Neural cell (in vitro differentiated cells): ENCODE measurements around the gene AFDN. TPM values are rescaled to one million over a fixed set of nuclear protein-coding genes. Genes with fewer than 3 reads are reported as not detected.
"Not testable (repeated sequence)": the region's sequence is repeated elsewhere in the genome, so short reads cannot be mapped to it uniquely, and the experiment has no call there.

Experiments
- H2AFZ ChIP-seq: fragments of 200-600, 300-800 bp; sonication (generic), shearing (Covaris generic); 2 replicates; pipeline ENCODE4 v1.6.0; 2014; ENCODE audit warnings: low read depth, mild to moderate bottlenecking, antibody characterized with exemption, low read length, moderate library complexity
- H3F3A ChIP-seq: fragments of 200-600 bp; shearing (Covaris generic); 2 replicates; pipeline ENCODE4 v1.6.1; 2016; ENCODE audit warnings: mild to moderate bottlenecking, moderate library complexity, mixed read lengths, antibody characterized with exemption, low read length; ENCODE audit not compliant: insufficient read depth, poor library complexity, severe bottlenecking
- H3K27ac ChIP-seq: fragments of 200-600, 300-800 bp; sonication (generic), shearing (Covaris generic); 2 replicates; pipeline ENCODE4 v1.5.1; 2014; ENCODE audit warnings: mild to moderate bottlenecking, low read length, moderate library complexity
- H3K27me3 ChIP-seq: fragments of 300-800, 200-600 bp; sonication (generic), shearing (Covaris generic); 2 replicates; pipeline ENCODE4 v1.6.0; 2014; ENCODE audit warnings: mild to moderate bottlenecking, low read depth, low read length, moderate library complexity; ENCODE audit not compliant: insufficient read depth
- H3K36me3 ChIP-seq: fragments of 300-800, 200-600 bp; sonication (generic), shearing (Covaris generic); 2 replicates; pipeline ENCODE4 v1.5.1; 2014; ENCODE audit warnings: mild to moderate bottlenecking, antibody characterized with exemption, low read length, moderate library complexity; ENCODE audit not compliant: insufficient read depth
- H3K4me2 ChIP-seq: fragments of 300-800, 200-600 bp; sonication (generic), shearing (Covaris generic); 2 replicates; pipeline ENCODE4 v1.6.0; 2014; ENCODE audit warnings: mild to moderate bottlenecking, low read length
- H3K4me3 ChIP-seq: fragments of 300-800, 200-600 bp; sonication (generic), shearing (Covaris generic); 2 replicates; pipeline ENCODE4 v1.5.1; 2014; ENCODE audit warnings: mild to moderate bottlenecking, low read length, moderate library complexity
- H3K79me2 ChIP-seq: fragments of 200-600 bp; shearing (Covaris generic); replicated peaks from 2 replicates; pipeline ENCODE4 v1.6.0; 2014; ENCODE audit warnings: mild to moderate bottlenecking, low read length, moderate library complexity; ENCODE audit not compliant: insufficient read depth
- H3K9ac ChIP-seq: fragments of 300-800, 200-600 bp; sonication (generic), shearing (Covaris generic); 2 replicates; pipeline ENCODE4 v1.6.1; 2016; ENCODE audit warnings: mild to moderate bottlenecking, low read length, mixed read lengths
- H3K9me2 ChIP-seq: fragments of 200-600 bp; shearing (Covaris generic); 2 replicates; pipeline ENCODE4 v1.6.1; 2016; ENCODE audit warnings: mild to moderate bottlenecking, low read length, mixed read lengths; ENCODE audit not compliant: insufficient read depth
- H3K9me3 ChIP-seq: fragments of 200-600, 300-800 bp; sonication (generic), shearing (Covaris generic); 2 replicates; pipeline ENCODE4 v1.6.1; 2016; ENCODE audit warnings: mild to moderate bottlenecking, mixed run types, low read length, moderate library complexity, mixed read lengths
- H4K20me1 ChIP-seq: fragments of 200-600 bp; shearing (Covaris generic); 2 replicates; pipeline ENCODE4 v1.6.1; 2016; ENCODE audit warnings: mild to moderate bottlenecking, mixed run types; ENCODE audit not compliant: insufficient read depth
- CTCF ChIP-seq: fragments of 450-650 bp; IDR thresholded peaks from 2 replicates; pipeline ENCODE4 v1.5.1; 2014; ENCODE audit warnings: antibody characterized with exemption, mild to moderate bottlenecking, moderate library complexity; ENCODE audit not compliant: poor library complexity, severe bottlenecking
- EP300 ChIP-seq: fragments of 450-650 bp; conservative IDR thresholded peaks from 2 replicates; pipeline ENCODE4 v1.6.1; 2014; ENCODE audit warnings: antibody characterized with exemption, mild to moderate bottlenecking, moderate library complexity; ENCODE audit not compliant: poor library complexity, severe bottlenecking
- EZH2 ChIP-seq: fragments of 200-600, 300-800 bp; shearing (Covaris generic), sonication (generic); IDR thresholded peaks from 2 replicates; pipeline ENCODE4 v1.6.1; 2014; ENCODE audit warnings: antibody characterized with exemption, low read length, borderline replicate concordance, mild to moderate bottlenecking; ENCODE audit not compliant: insufficient read depth, poor library complexity, severe bottlenecking
- MXI1 ChIP-seq: fragments of 450-650 bp; conservative IDR thresholded peaks from 2 replicates; pipeline ENCODE4 v1.6.1; 2014; ENCODE audit warnings: antibody characterized with exemption, mild to moderate bottlenecking; ENCODE audit not compliant: poor library complexity, severe bottlenecking
- SMC3 ChIP-seq: fragments of 450-650 bp; conservative IDR thresholded peaks from 2 replicates; pipeline ENCODE4 v1.6.1; 2014; ENCODE audit warnings: antibody characterized with exemption, mild to moderate bottlenecking, moderate library complexity; ENCODE audit not compliant: poor library complexity
- TAF1 ChIP-seq: IDR thresholded peaks from 2 replicates; pipeline ENCODE4 v1.6.1; 2012; ENCODE audit warnings: low read depth
- polyA plus RNA-seq: library from polyadenylated mRNA; depleted of rRNA; stranded (reverse); fragments of >200 nt; gene quantifications from 2 replicates; pipeline ENCODE4 v1.2.3, GENCODE V29; 2014
- TF ChIP-seq, protein P1 (sequence below): IDR thresholded peaks from 2 replicates; pipeline ENCODE4 v1.6.1; 2012; ENCODE audit warnings: borderline replicate concordance

Gene AFDN
- polyA plus RNA-seq, 1 donor from 2014 or later: 193 TPM

GRCh38 chr6:168000198-168001028 lies 173.7 kb downstream of the AFDN start:
- H3K4me2 ChIP-seq: no peak overlapping the region
- H3K9me3 ChIP-seq: no peaks in the 10 kb centered on the region
- no peak for TF ChIP-seq SMC3
- TF ChIP-seq CTCF: no peak
- TF ChIP-seq, protein P1, sequence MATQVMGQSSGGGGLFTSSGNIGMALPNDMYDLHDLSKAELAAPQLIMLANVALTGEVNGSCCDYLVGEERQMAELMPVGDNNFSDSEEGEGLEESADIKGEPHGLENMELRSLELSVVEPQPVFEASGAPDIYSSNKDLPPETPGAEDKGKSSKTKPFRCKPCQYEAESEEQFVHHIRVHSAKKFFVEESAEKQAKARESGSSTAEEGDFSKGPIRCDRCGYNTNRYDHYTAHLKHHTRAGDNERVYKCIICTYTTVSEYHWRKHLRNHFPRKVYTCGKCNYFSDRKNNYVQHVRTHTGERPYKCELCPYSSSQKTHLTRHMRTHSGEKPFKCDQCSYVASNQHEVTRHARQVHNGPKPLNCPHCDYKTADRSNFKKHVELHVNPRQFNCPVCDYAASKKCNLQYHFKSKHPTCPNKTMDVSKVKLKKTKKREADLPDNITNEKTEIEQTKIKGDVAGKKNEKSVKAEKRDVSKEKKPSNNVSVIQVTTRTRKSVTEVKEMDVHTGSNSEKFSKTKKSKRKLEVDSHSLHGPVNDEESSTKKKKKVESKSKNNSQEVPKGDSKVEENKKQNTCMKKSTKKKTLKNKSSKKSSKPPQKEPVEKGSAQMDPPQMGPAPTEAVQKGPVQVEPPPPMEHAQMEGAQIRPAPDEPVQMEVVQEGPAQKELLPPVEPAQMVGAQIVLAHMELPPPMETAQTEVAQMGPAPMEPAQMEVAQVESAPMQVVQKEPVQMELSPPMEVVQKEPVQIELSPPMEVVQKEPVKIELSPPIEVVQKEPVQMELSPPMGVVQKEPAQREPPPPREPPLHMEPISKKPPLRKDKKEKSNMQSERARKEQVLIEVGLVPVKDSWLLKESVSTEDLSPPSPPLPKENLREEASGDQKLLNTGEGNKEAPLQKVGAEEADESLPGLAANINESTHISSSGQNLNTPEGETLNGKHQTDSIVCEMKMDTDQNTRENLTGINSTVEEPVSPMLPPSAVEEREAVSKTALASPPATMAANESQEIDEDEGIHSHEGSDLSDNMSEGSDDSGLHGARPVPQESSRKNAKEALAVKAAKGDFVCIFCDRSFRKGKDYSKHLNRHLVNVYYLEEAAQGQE: no peak
- no peak for TF ChIP-seq TAF1
- no peak for TF ChIP-seq EP300
- no peak overlapping the region for H3K9ac ChIP-seq
- no peak overlapping the region for H2AFZ ChIP-seq
- H3K27ac ChIP-seq: no peak overlapping the region
- no peaks in the 10 kb centered on the region for H3F3A ChIP-seq
- H3K79me2 ChIP-seq: no peaks in the 10 kb centered on the region
- no peaks in the 10 kb centered on the region for H4K20me1 ChIP-seq
- H3K9me2 ChIP-seq: no peaks in the 10 kb centered on the region
- no peak overlapping the region for H3K4me3 ChIP-seq
- no peaks in the 10 kb centered on the region for H3K27me3 ChIP-seq
- H3K36me3 ChIP-seq: no peaks in the 10 kb centered on the region

DNA sequence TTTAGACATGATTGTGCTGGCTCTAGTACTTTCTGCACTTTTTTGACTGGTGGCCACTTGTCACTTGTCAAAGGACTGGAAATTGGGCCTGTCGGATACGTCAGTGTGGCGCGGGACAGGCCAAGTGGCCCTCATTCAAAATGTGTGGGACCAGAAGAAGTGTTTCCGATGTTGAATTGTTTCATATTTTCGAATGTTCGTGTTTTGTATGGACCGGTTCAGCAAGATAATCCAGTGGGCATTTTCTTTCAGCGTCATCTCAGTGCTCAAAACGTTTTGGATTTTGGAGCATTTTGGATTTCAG lies 174.3 kb downstream of the AFDN start:
- Histone ChIP-seq H2AFZ (no peak overlapping the region), H3F3A (no peaks in the 10 kb centered on the region), H3K4me2 (no peak overlapping the region), H3K9ac (no peak overlapping the region), H3K9me2 (no peaks in the 10 kb centered on the region), H3K79me2 (no peaks in the 10 kb centered on the region), H3K9me3 (no peaks in the 10 kb centered on the region), H4K20me1 (no peaks in the 10 kb centered on the region), H3K27me3 (no peaks in the 10 kb centered on the region), H3K4me3 (no peak overlapping the region), H3K36me3 (no peaks in the 10 kb centered on the region), H3K27ac (no peak overlapping the region)
- TF ChIP-seq SMC3: no peak
- TF ChIP-seq TAF1: no peak
- no peak for TF ChIP-seq EZH2
- no peak for TF ChIP-seq MXI1

DNA sequence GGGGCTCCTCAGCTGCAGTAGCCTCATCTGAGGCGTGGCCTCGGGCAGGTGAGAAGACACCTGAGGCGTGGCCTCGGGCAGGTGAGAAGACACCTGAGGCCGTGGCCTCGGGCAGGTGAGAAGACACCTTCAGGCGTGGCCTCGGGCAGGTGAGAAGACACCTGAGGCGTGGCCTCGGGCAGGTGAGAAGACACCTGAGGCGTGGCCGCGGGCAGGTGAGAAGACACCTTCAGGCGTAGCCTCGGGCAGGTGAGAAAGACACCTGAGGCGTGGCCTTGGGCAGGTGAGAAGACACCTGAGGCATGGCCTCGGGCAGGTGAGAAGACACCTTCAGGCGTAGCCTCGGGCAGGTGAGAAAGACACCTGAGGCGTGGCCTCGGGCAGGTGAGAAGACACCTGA lies 174.8 kb downstream of the AFDN start:
- H3K9me2 ChIP-seq, H4K20me1 ChIP-seq, H3K27me3 ChIP-seq, H3K4me3 ChIP-seq, H3K36me3 ChIP-seq, H3K4me2 ChIP-seq, H3K79me2 ChIP-seq, H3K9ac ChIP-seq, H3K27ac ChIP-seq, H3K9me3 ChIP-seq, H3F3A ChIP-seq, H2AFZ ChIP-seq: not testable (repeated sequence)
